ENCODE results near the gene STAC2. TPM values are rescaled to one million over a fixed set of nuclear protein-coding genes. Genes with fewer than 3 reads are reported as not detected.

The STAC2 gene
- polyA plus RNA-seq, 1 donor, result 0.25 TPM

GRCh38 chr17:39231591-39232551 lies 6.1 kb upstream of the STAC2 start:
- no peak for DNase-seq

GRCh38 chr17:39231091-39231561 lies 5.4 kb upstream of the STAC2 start:
- no peak for DNase-seq

- no peak for DNase-seq
Observed at GRCh38 chr17:39230361-39230760, 4.6 kb upstream of the STAC2 start.

GRCh38 chr17:39229274-39229913 lies 3.6 kb upstream of the STAC2 start:
- no peak for DNase-seq

GRCh38 chr17:39227364-39227919 lies 1.7 kb upstream of the STAC2 start:
- no peak for DNase-seq

GRCh38 chr17:39225959-39226683 lies 376 bp upstream of the STAC2 start:
- DNase-seq, result peak; percentile 65

- no peak for DNase-seq
Observed at GRCh38 chr17:39224778-39225307, 902 bp downstream of the STAC2 start.

- no peak for DNase-seq
Observed at GRCh38 chr17:39223907-39224777, 1.6 kb downstream of the STAC2 start.

GRCh38 chr17:39222866-39223834 lies 2.6 kb downstream of the STAC2 start:
- DNase-seq, result no peak

- DNase-seq, result no peak
Observed at GRCh38 chr17:39222151-39222550, 3.6 kb downstream of the STAC2 start.

- DNase-seq, result no peak
Observed at GRCh38 chr17:39221572-39221971, 4.2 kb downstream of the STAC2 start.

- DNase-seq, result no peak
Observed at GRCh38 chr17:39219647-39220154, 6.0 kb downstream of the STAC2 start.

- DNase-seq, result no peak
Observed at GRCh38 chr17:39218906-39219305, 6.8 kb downstream of the STAC2 start.

GRCh38 chr17:39217734-39218369 lies 7.9 kb downstream of the STAC2 start:
- DNase-seq, result no peak

- no peak for DNase-seq
Observed at GRCh38 chr17:39213852-39214251, 11.9 kb downstream of the STAC2 start.

- no peak for DNase-seq
Observed at GRCh38 chr17:39212841-39213480, 12.8 kb downstream of the STAC2 start.

- no peak for DNase-seq
Observed at GRCh38 chr17:39212195-39212810, 13.4 kb downstream of the STAC2 start.

GRCh38 chr17:39210093-39210434 lies 15.7 kb downstream of the STAC2 start:
- DNase-seq, result no peak

Measured in hindlimb muscle (tissue), 1 donor.